Panc1 (cell line): ENCODE data around the gene MAP2.

Source experiments
- CTCF ChIP-seq: fragments of 450-650 bp; IDR thresholded peaks from 2 replicates; pipeline ENCODE4 v1.5.1; 2017; ENCODE audit warnings: mild to moderate bottlenecking
- POLR2AphosphoS5 ChIP-seq: IDR thresholded peaks from 2 replicates; pipeline ENCODE4 v1.6.1; 2012; ENCODE audit warnings: mild to moderate bottlenecking, low read depth, low read length, moderate library complexity

GRCh38 chr2:209592106-209592505 is 168.3 kb downstream of the MAP2 start:
- TF ChIP-seq CTCF, result no peak
- no peak for TF ChIP-seq POLR2AphosphoS5
